ENCODE measurements around the gene HOXA6.

HOXA6 gene

DNA sequence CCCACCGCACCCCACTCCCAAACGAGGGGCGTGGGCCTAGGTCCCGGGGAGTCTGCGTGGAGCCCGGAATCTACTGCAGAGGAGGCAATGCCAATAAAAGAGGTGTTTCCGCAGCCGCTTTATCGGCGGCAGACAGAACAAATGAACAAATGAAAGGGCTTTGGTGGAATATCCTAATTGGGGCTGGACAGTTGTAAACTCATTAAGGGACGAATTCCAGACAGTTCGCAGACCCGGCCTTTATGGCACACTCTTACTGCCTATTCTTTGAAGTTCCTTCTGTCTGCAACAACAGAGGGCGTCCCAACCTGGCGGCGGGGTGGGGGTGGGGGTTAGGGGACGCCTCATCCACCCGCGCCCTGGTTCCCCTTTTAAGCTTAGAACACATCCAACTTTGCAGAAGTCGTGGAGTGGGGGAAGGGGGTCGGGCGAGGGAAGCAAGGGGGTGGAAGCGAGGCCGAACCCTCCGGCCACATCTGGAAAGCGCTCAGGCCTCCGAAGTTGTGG is 13.7 kb upstream of the HOXA6 start:
- no peak for DNase-seq

DNA sequence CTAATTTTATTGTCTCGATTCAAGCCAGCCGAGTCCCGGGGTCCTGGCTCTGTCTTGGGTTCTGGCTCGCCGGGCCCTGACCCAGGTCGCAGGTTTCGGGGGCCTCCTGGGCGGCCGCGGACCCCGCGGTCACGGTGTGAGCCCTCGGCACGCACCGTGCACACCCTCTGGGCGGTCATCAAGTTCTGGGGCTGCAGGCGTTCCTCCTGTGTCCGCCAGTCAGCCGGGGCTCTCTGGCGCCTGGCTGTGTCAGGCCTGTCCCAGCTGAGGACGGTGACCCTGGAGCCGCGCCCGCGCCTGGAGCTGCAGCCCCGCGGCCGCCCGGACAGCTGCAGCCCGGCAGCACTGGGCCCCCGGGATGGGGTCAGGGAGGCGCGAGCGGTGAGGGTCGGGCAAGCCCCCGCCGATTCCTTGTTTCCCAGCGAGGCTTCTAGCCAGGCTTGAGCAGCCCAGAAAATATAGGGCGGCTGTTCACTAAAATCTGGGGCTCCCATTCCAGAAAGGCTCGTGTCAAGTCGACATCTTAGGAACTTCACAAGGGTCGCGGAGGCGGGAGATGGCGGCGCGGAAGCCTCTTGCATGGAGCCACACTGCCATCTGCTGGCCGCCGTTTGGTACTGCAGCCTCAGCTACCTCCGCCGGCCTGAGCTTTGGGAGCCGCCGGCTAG is 13.1 kb upstream of the HOXA6 start:
- DNase-seq = peak; percentile 83

DNA sequence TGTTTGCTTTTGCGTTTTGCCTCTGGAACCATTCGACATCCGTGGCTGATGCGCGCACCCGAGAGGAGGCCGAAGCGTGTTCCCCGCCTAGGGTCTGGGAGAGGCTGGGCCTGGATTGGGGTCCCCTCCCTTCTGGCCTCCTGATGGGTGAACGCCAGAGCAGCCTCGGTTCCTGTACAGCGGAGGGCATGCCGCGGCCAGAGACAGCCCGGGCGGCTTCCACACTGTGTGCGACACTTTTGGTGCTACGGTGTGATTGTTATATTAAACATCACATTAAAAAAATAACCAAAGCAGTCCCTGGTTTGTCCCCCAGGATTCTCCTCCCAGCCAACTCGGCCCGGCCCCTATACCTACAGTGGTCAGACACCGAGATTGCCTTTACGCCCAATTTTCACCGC is 12.6 kb upstream of the HOXA6 start:
- no peak for DNase-seq

DNA sequence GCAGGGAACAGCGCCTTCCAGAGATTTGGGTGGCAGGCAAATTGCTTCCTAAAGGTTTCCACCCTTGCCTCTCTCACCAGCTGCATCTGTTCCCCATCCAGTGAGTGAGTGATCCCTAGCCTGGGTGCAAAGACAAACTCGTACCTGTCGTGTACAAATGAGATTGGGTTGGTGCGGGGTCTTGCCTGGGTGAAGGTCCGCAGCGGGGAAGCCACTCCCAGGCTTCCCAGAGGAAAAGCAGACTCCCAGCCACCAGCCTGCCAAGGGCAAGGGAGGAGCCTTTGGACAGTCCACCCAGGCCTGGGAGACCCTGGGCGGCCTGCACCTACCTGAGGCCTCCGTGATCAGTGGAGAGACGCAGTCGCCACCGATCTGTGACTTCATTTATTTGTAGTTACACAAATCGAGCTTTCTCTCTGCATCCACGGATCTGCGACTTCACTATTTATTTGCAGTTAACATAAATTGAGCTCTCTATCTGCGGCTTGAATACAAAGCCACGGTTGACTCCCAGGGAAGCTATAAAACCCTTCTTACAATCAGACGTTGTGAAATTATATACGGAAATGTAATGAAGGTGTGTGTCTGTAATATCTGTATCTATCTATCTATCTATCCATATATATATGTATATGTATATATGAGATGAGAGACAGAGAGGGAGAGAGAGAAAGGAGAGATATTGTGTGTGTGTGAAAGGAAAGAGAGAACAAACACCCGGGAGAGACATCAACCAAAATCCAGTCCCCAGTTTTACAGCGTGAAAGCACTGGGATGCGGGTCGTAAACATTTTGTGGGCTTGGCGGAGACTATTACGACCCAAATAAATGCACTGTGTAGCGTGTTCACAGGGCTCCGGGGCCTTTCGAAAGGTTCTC is 11.9 kb upstream of the HOXA6 start:
- DNase-seq = no peak

DNA sequence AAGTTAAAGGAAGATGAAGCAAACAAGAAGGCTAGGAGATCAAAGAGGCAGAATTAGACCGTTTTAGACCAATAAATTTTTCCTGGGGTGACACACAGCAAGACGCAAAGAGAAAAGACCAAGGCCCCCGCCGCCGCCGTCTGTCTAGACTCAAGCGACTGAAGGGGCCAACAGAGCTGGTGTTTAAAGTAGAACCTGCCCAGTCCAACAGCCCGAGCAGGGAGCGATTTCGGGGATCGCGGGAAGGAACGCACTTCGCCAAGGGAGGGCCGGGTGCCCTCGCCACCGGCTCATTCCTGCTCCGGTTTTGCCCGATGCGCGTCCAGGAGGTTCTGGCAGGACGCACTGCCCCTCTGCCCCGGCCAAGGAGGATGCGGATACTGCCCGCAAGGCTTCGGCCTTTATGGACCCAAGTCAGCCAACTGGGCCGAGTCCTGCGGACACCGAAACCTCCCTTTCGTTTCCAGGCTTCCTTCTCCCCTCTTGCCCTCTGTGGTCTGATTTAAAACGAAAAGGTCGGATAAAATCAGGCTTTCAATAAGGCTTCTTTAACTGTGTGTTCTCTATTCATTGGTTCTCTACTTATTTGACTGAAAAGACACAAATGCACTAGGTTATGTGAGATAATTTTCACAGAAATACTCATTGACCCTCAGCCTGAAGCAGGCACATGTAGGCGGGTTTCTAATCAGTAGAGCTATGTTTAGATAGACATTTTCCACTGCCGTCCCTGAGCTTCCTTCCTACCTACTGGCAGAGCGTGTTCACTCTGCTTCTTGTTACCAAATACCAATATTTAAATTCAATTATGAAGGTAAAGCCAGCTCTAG is 11.1 kb upstream of the HOXA6 start:
- DNase-seq = no peak

DNA sequence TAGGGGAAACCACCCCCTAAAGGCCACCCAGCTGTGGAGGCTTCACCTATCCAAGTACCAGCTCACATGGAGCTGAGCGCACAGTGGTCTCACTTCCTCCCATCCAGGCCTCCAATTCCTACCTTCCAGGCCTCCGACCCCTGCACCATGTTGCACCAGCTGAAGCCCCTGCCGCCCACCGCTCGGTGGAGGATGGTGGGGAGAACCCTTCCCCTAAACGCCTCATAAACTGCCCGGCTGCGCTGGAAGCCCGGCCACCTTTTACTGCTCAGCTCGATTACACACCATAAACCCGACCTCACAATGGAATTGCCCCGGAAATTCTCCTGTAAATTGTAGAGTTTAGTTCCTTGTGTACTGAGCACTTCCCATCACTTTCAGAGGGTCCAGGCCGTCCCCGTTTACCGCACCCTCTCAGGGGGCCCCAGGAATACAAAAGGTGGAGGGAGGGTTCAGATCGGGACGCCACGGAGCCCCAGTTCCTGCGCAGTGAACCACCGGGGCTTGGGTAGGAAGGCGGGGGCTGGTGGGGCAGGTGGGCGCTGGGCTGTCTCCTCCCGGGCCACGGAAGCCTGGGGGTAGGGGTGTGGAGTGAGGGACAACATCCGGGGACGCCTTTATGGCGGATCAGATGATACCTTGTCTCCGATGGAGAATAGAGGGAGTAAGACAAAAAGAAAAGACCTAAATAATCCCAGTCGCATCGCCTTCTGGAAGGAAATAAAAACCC is 10.3 kb upstream of the HOXA6 start:
- no peak for DNase-seq

DNA sequence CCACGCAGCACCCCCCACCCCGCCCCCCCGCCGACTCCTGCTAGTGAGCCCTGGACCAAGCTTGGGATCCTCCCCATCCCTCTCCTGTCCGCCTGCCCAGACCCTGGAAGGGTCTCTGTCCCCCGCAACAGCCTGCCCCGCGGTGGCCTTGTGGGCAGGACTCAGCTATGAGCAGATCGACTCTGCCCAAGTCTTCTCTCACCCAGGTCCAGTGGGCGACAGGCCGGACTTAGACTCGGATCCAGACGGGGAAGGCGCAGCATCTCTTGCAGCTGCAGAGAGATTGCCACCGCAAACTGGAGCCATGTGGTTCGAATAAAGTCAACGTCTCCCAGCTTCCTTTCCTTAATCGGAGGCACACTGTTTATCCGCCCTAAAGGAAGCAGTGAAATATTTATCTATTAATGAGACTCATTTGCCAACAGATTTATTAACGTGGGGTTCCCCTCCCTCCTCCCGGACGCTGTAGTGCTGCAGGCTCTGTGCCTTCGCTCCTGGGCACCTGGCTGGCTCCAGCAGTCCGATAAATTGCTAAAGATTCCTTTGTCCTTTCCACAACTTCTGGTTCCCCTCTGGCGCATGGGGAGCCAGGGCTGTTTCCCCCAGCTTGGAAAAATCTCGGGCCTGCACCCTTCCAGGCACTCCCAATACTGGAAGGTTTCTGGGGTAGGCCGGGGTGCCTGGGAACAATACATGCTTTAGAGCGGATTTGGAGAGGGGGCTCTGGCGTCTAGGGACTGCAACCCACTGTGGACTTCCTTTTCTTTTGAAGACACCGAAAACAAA is 9.5 kb upstream of the HOXA6 start:
- no peak for DNase-seq

DNA sequence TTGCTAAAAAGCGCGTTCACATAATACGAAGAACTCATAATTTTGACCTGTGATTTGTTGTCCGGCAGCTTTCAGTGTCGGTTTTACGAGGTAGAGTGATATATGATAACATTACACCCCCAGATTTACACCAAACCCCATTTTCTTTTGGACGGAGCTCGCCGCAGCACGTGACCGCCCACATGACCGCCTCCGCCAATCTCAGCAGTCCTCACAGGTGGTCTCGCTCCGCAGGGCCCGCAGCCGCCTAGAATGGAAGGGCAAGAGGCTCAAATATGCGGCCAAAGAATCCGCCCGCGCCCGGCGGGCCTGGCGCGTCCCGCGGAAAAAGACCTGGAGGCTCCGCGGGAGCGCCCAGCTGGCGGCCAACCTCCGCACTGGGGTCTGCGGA is 8.9 kb upstream of the HOXA6 start, which contains the start of gene HOXA7:
Gene HOXA7 (minus strand): TSS at position 168 of the 391 bp plus-strand sequence. CDS start 130 bp downstream, at position 38.
- no peak for DNase-seq

DNA sequence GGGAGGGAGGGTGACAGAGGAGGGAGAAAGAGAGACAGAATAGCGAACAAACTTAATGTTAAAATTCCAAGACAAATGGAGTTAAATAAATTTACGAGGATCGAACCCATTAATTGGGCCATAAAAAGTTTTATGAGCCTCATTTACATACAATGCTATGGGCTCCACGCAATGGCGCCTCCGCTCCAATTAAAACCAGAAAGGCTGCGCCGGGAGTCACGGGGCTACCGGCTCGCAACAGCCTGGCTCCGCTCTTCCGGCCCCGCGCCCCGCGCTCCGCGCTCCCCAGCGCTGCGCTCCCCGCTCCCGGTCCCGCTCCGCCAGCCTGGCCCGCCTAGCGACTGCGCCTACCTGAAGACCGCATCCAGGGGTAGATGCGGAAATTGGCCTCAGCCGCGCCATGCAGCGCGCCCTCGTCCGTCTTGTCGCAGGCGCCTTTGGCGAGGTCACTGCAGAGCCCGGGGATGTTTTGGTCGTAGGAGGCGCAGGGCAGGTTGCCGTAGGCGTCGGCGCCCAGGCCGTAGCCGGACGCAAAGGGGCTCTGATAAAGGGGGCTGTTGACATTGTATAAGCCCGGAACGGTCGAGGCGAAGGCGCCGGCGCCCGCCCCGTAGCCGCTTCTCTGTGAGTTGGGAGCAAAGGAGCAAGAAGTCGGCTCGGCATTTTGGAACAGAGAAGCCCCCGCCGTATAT is 8.4 kb upstream of the HOXA6 start:
- no peak for DNase-seq

DNA sequence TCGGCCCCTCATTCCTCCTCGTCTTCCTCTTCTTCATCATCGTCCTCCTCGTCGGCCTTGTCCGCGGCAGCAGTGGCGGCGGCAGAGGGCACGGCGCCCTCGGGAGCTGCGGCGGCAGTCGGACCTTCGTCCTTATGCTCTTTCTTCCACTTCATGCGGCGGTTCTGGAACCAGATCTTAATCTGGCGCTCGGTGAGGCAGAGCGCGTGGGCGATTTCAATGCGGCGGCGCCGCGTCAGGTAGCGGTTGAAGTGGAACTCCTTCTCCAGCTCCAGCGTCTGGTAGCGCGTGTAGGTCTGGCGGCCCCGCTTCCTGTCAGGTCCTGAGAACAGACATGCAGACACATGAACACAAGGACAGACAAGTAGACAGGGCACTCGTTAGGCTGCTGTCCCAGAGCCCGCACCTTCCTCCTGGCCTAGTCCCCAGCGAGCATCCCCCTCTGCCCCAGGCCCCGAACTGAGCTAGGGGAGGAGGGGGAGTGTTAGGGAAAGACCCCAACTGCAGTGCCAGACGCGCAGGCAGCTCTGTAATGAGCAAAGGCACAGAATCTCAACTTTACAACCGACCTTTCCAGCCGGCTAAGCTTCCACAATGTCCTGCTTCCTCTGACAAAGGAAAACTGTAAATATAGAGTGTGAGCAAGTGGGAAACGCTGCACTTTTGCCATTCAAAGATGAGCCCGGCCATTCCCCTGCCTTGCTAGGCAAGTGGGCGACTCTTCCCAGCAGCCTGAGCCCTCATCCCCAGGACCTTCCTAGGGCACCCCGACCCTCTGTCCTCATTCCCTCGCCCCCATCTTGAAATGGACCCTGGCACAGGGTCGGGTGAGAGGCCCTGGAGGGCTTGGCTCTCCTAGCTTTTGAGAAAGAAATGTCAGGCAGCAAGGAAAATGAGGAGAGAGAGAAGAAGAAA is 7.6 kb upstream of the HOXA6 start:
- no peak for DNase-seq

DNA sequence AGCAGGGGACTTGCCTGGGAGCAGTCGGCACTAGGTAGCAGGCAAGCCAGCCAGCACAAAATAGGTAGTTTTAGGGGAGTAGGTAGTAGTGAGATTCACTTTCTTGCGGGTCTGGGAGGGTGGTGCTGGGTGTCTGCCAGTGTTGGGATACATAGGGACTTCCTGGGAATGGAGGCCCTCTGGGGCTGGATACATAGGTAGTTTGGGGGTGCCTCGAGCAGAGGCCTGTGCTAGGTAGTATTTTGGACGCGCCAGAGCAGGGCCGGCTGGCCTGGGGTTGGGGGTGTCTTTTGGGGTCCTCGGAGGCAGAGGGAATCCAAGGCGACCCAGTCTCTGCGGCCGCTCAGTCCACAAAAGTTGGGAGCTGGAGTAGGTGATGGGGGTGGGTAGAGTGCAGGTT is 6.8 kb upstream of the HOXA6 start:
- DNase-seq = no peak

DNA sequence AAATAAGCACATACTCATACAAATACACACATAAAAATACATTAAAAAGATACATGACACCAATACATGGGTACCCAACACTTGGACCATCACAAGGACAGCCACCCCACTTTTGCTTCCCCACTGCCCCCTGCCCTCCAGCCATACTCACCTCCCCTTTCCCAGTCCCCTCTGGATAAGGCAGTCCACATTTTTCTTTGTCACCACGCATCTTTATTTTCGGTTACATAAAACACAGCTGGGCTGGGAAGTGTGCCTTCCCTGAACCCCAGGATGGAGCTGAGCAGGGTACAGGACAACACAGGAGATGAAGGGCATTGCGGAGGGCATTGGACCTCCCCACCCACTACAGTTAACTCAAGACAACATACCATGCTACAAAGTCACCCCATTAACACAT is 6.0 kb upstream of the HOXA6 start:
- DNase-seq = no peak

DNA sequence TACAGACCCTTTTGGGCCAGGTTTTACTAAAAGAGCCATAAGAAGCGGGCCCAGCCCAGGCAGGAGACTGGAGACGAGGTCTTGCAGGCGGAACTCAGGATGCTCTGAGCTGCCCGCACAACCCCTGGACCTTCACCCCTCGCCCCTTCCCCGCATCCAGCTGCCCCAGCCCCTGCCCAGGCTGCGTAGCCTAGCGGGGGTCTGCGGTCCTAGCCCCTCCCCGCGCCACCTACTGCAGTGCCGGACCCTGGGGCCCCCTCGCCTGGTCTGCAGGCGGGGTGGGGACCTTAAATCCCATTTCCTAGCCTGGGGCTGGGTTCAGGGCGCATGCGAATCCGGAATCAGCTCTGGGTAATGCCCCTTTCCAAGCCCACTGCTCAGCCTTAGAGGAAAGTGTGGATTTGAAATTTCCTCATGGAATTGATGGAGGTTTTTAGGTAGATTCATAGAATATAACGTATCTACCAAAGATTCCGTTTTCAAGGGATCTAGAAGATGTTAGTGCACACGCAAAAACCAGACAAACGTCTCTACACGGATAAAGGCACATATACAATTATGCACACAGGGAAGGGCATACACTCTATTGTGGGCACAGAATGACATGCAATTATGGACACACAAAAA is 5.4 kb upstream of the HOXA6 start:
- no peak for DNase-seq

DNA sequence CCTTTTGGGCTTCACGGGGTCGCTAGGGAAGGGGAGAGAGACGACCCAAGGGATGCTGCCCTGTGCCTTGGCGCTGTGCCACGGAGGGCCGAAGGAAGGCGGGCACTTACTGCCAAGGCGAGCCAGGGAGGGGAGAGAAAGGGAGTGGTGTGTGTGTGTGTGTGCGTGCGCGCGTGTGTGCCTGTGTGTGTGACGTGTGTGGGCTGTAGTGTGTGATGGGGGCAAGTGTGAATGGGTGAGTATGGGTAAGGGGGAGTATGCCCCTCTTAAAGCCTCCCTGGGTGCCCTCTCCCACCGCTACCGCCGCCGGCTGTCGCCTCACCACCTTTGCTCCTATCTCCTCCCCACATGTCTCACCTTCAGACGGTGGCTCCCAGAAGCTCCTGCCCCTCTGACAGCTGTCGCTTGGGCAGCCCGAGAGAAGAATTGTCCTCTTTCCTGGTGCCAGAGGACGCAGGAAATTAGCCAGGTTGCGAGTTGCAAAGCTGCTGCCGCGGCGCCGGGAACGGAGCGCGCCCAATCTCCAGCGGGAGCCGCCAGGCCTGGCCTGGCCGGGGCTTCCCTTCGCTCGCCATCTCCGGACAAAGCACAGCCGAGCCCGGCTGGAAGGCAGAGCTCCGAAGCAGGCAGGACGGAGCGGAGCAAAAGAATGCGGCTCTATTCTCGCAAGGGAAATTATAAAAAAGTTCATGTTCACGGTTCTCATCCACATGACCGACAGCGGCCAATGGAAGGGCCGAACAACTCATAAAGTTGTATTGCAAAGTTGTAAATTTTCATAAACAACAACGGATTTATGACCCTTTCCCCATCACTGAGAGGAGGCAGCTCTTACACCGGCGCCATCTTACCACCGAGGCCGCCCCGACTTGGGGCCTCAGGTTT is 4.6 kb upstream of the HOXA6 start, which contains the start of gene HOXA3:
Gene HOXA3 (minus strand): TSS at position 653 of the 885 bp plus-strand sequence. CDS start 41,943 bp downstream, outside the sequence.
- no peak for DNase-seq

DNA sequence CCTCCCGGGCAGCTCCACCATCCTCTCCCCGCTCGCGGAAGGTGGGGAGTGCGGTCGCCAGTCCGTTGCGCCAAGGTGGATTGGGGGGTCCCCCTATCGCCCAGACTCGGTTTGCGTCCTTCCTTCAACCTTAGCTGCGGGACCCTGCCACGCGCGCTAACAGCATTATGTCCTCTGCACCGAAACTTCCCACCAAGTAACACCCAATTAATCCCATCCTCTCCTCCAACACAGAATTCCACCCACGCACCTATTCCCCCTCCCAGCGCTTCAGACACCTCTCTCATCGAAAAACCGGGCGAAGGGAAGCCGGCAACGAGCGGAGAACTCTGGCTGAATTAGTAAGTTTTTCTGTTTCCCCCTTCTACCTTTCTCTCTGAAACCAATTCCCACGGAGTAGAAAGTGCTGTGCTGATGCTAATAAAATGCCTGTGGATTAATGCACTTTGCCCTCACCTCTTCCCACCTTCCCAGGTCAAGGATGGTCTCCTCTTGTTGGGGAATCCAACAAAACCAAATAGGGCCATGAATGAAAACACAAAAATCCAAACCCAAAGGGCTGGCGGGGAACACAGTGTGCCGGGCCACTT is 3.9 kb upstream of the HOXA6 start:
- DNase-seq = no peak

DNA sequence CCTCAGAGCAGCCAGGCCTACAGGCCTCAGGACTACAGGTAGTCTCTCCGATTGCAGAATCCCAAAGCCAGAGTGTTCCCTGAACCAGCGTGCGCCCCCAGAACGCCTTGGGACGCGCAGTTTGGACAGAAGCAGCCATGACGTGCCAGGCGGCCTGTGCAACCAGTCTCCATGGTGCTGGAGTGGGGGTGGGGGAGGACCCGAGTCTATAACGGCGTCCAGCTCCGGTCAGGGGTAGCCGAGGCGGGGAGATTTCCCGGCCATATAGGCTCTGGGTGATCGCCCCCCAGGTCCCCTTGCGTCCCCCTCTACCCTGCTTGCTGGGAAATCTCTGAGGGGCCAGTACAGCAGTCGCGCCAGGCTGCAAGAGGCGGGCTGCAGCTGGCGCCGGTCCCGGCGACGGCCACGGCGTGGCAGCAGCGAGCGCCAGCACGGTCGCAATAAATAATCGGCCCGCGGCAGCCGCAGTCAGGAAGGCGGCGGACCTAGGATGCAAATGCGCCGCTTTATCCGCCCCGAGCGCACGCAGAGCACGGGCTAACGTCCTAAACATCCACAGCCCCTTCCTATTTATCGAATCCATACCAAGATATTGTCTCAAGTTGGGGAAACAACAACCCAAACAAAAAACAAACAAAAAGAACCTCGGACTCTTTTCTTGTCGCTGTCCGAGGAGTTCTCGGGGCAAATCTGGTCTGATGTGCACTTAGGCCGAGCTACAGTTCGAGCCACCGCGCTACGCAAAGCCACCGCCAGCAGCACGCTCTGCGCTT is 3.2 kb upstream of the HOXA6 start:
- peak; percentile 71 for DNase-seq

All from activated CD4-positive, alpha-beta T cell treated with anti-CD3 and anti-CD28 coated beads, Interleukin-10, Interleukin-2, amounts not matched to agents 100 ng/mL and 50 ng/mL, durations not matched to agents 16 hours and 8 hours (primary cell).